DMS53 (cell line): ENCODE data around the gene KRTAP24-1.

ENCODE experiments used
- DNase-seq: peaks from one replicate; lab custom pipeline; 2025; lab: John Stamatoyannopoulos, UW

Gene KRTAP24-1

DNA sequence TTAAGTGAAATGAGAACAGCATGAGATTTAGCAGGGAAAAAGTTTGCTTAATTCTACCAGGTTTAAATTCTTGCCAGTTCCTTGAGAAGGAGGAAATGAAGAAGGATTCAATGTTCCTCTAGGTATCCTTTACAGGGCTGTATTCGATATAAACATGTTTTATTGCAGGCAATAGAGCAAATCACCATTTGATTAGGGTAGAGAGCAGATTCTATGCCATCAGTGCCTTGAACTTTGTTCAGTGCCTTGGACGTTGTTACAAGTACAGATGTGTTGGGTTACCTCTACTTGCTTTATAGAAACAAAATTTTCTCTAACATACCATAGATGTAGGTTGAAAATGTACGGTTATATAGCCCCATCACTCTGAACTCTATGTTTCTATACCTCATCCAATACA, 48.7 kb downstream of the KRTAP24-1 start:
- no peak for DNase-seq

DNA sequence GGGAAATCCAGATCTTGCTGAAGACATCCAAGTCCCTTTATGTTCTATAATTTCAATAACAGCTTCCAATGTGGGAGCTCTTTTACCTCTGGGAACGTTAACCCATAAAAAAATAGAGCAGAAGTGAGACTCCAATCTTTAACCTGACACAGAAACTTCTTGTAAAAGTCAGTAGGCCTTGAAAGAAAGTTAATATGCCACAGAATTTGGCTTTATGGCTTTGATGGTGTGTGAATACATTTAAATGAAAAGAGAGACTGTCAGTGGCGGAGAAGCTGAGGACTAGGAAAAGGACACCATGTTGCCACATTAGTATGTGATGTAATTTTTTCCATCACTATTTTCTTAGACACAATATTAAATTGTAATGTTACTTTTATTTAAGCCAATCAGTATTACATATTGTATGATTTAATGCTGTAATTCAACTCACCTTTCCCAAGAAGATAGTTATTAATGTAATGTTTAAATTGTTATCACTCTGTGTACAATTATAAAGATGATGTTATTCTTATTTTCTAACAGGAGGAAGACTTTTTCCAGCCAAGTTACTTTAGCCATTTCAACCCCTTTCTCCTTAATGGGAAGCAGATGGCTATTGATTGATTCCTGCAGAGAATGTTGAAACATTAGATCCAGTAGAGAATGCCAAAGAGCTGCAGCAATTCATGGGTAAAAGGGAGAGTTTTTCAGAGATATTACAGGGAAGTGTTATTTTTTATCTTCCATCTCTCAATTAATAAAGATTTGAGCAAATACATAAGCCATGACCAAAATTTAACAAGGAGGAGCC, 49.3 kb downstream of the KRTAP24-1 start:
- DNase-seq: no peak

DNA sequence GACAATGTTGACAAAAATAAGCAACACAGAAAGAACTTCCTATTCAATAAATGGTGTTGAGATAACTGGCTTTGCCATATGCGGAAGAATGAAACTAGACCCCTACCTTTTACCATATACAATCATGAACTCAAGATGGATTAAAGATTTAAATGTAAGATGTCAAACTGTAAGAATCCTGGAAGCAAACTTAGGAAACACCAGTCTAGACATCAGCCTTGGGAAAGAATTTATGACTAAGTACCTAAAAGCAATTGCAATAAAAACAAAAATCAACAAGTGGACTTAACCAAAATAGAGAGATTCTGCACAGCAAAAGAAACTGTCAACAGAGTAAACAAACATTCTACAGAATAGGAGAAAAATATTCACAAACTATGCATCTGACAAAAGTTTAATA, 50.7 kb downstream of the KRTAP24-1 start:
- no peak for DNase-seq
